Measurements from ENCODE around the gene CCDC27.

The CCDC27 gene

GRCh38 chr1:3730543-3731247 lies 21.6 kb upstream of the CCDC27 start:
- no peak for ATAC-seq
- H3K4me1 Mint-ChIP-seq = no peaks in the 10 kb centered on the region
- H3K9me3 Mint-ChIP-seq = no peaks in the 10 kb centered on the region
- no peaks in the 10 kb centered on the region for H3K36me3 Mint-ChIP-seq
- no peak for DNase-seq (ENCODE audit: low spot score in 2 of 2)
- no peak overlapping the region for H3K4me3 Mint-ChIP-seq
- H3K27ac Mint-ChIP-seq = no peak overlapping the region

- no peak for ATAC-seq
Observed at GRCh38 chr1:3731583-3732433, 20.4 kb upstream of the CCDC27 start.

DNA sequence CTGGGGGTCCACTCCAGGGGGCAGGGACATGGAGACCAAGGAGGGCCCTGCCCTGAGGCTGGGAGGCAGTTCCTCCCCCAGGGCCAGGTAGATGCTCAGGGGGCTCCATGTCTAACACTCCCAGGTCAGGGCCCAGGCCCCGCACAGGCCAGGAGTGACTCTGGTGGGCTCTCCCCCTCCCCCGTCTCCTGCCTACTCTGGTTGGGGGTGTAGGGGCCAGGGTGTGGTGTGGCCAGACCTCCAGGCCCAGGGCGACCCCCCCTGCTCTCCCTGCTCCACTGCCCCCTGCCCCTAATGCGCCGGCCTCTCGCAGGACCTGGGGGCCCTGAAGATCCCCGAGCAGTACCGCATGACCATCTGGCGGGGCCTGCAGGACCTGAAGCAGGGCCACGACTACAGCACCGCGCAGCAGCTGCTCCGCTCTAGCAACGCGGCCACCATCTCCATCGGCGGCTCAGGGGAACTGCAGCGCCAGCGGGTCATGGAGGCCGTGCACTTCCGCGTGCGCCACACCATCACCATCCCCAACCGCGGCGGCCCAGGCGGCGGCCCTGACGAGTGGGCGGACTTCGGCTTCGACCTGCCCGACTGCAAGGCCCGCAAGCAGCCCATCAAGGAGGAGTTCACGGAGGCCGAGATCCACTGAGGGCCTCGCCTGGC lies 19.7 kb upstream of the CCDC27 start:
- ATAC-seq (no peak), DNase-seq (ENCODE audit: low spot score in 2 of 2) (no peak)
- Mint-ChIP-seq H3K4me1 (no peaks in the 10 kb centered on the region), H3K4me3 (no peak overlapping the region), H3K9me3 (no peaks in the 10 kb centered on the region), H3K36me3 (peaks cover 19% of the 10 kb centered on the region), H3K27ac (no peak overlapping the region)

More at GRCh38 chr1:3731583-3732433, 20.4 kb upstream of the CCDC27 start:
- no peak overlapping the region for H3K27ac Mint-ChIP-seq
- H3K4me3 Mint-ChIP-seq = no peak overlapping the region
- peaks cover 11% of the 10 kb centered on the region for H3K36me3 Mint-ChIP-seq
- H3K4me1 Mint-ChIP-seq = no peaks in the 10 kb centered on the region
- no peaks in the 10 kb centered on the region for H3K9me3 Mint-ChIP-seq
- no peak for DNase-seq (ENCODE audit: low spot score in 2 of 2)

DNA sequence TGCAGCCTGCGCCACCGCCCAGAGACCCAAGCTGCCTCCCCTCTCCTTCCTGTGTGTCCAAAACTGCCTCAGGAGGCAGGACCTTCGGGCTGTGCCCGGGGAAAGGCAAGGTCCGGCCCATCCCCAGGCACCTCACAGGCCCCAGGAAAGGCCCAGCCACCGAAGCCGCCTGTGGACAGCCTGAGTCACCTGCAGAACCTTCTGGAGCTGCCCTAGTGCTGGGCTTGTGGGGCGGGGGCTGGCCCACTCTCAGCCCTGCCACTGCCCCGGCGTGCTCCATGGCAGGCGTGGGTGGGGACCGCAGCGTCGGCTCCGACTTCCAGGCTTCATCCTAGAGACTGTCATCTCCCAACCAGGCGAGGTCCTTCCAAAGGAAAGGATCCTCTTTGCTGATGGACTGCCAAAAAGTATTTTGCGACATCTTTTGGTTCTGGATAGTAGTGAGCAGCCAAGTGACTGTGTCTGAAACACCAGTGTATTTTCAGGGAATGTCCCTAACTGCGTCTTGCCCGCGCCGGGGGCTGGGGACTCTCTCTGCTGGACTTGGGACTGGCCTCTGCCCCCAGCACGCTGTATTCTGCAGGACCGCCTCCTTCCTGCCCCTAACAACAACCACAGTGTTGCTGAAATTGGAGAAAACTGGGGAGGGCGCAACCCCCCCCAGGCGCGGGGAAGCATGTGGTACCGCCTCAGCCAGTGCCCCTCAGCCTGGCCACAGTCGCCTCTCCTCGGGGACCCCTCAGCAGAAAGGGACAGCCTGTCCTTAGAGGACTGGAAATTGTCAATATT lies 19.0 kb upstream of the CCDC27 start:
- no peak for ATAC-seq
- H3K27ac Mint-ChIP-seq = no peak overlapping the region
- H3K4me1 Mint-ChIP-seq = no peaks in the 10 kb centered on the region
- no peak for DNase-seq (ENCODE audit: low spot score in 2 of 2)
- no peaks in the 10 kb centered on the region for H3K9me3 Mint-ChIP-seq
- no peak overlapping the region for H3K4me3 Mint-ChIP-seq
- H3K36me3 Mint-ChIP-seq = peaks cover 22% of the 10 kb centered on the region

GRCh38 chr1:3733883-3734589 lies 18.2 kb upstream of the CCDC27 start:
- DNase-seq (ENCODE audit: low spot score in 2 of 2) (no peak), ATAC-seq (no peak)
- Mint-ChIP-seq H3K9me3 (no peaks in the 10 kb centered on the region), H3K4me1 (no peaks in the 10 kb centered on the region), H3K4me3 (no peak overlapping the region), H3K27ac (no peak overlapping the region), H3K36me3 (peaks cover 22% of the 10 kb centered on the region)

GRCh38 chr1:3734602-3735001 lies 17.6 kb upstream of the CCDC27 start:
- DNase-seq (ENCODE audit: low spot score in 2 of 2) = no peak
- Mint-ChIP-seq H3K9me3 (no peaks in the 10 kb centered on the region), H3K4me3 (no peak overlapping the region)

GRCh38 chr1:3735027-3735681 lies 17.1 kb upstream of the CCDC27 start:
- Mint-ChIP-seq H3K4me1 (no peaks in the 10 kb centered on the region), H3K9me3 (no peaks in the 10 kb centered on the region), H3K4me3 (no peak overlapping the region), H3K27ac (no peak overlapping the region), H3K36me3 (peaks cover 22% of the 10 kb centered on the region)
- no peak for ATAC-seq
- no peak for DNase-seq (ENCODE audit: low spot score in 2 of 2)

More at GRCh38 chr1:3734602-3735001, 17.6 kb upstream of the CCDC27 start:
- Mint-ChIP-seq H3K36me3 (peaks cover 22% of the 10 kb centered on the region), H3K27ac (no peak overlapping the region), H3K4me1 (no peaks in the 10 kb centered on the region)
- ATAC-seq = no peak

- ATAC-seq (no peak), DNase-seq (ENCODE audit: low spot score in 2 of 2) (no peak)
- H3K9me3 Mint-ChIP-seq = no peaks in the 10 kb centered on the region
- peaks cover 22% of the 10 kb centered on the region for H3K36me3 Mint-ChIP-seq
- no peak overlapping the region for H3K4me3 Mint-ChIP-seq
- H3K27ac Mint-ChIP-seq = no peak overlapping the region
- no peaks in the 10 kb centered on the region for H3K4me1 Mint-ChIP-seq
Observed at GRCh38 chr1:3735688-3736087, 16.6 kb upstream of the CCDC27 start.

DNA sequence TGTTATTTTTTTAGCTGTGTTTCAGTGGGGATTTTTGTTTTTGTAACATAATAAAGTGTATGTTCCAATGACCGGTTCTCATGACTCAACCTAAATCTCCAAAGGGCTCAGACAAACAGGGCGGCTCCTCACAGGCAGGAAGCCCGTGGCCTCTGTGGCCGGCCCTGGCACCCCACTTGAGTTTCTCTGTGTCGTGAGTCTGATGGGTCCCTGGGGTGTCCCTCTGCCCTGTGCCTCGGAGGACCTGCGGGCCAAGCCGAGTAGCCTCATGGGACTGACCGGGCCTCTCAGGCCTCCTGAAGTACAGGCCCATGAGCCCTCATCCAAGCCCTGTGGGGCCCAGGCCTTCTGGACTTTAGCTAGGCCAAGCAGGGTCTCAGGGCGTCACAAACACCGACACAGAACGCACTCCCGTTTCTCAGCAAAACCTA lies 16.1 kb upstream of the CCDC27 start:
- Mint-ChIP-seq H3K27ac (no peak overlapping the region), H3K36me3 (peaks cover 22% of the 10 kb centered on the region), H3K4me3 (no peak overlapping the region), H3K4me1 (no peaks in the 10 kb centered on the region), H3K9me3 (no peaks in the 10 kb centered on the region)
- no peak for DNase-seq (ENCODE audit: low spot score in 2 of 2)
- ATAC-seq = no peak

- DNase-seq (ENCODE audit: low spot score in 2 of 2) (no peak), ATAC-seq (no peak)
- H3K36me3 Mint-ChIP-seq = peaks cover 22% of the 10 kb centered on the region
- H3K4me1 Mint-ChIP-seq = peaks cover 4% of the 10 kb centered on the region
- H3K9me3 Mint-ChIP-seq = no peaks in the 10 kb centered on the region
- H3K27ac Mint-ChIP-seq = no peak overlapping the region
- no peak overlapping the region for H3K4me3 Mint-ChIP-seq
Observed at GRCh38 chr1:3736708-3737107, 15.5 kb upstream of the CCDC27 start.

GRCh38 chr1:3738943-3739342 lies 13.3 kb upstream of the CCDC27 start:
- no peaks in the 10 kb centered on the region for H3K9me3 Mint-ChIP-seq
- peaks cover 22% of the 10 kb centered on the region for H3K36me3 Mint-ChIP-seq
- ATAC-seq (no peak), DNase-seq (ENCODE audit: low spot score in 2 of 2) (no peak)
- H3K27ac Mint-ChIP-seq = no peak overlapping the region
- no peak overlapping the region for H3K4me3 Mint-ChIP-seq
- peaks cover 5% of the 10 kb centered on the region for H3K4me1 Mint-ChIP-seq

GRCh38 chr1:3740042-3740441 lies 12.2 kb upstream of the CCDC27 start:
- peaks cover 12% of the 10 kb centered on the region for H3K4me1 Mint-ChIP-seq
- no peak overlapping the region for H3K27ac Mint-ChIP-seq
- H3K36me3 Mint-ChIP-seq = peaks cover 22% of the 10 kb centered on the region
- no peak for ATAC-seq
- no peak overlapping the region for H3K4me3 Mint-ChIP-seq
- no peaks in the 10 kb centered on the region for H3K9me3 Mint-ChIP-seq
- no peak for DNase-seq (ENCODE audit: low spot score in 2 of 2)

DNA sequence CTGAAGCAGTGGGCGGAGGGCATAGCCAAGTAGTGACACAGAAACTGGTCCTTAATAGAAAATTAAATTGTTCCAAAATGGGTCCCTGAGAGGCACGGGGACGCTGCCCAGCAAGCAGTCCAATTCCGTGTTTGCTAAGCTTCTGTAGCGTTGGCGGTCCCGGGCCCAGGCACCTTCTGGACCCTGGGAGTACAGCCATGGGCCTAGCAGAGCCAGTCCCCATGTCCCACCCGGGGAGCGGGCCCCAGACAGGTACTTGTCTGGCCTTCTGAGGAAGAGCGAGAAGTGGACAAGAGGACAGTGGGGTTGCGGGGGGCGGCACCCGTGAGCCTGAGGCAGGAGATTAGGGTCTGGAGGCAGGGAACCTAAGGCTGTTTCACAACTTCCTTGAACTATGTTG lies 11.5 kb upstream of the CCDC27 start:
- peaks cover 19% of the 10 kb centered on the region for H3K4me1 Mint-ChIP-seq
- peaks cover 21% of the 10 kb centered on the region for H3K36me3 Mint-ChIP-seq
- H3K27ac Mint-ChIP-seq = no peak overlapping the region
- H3K4me3 Mint-ChIP-seq = no peak overlapping the region
- DNase-seq (ENCODE audit: low spot score in 2 of 2) (no peak), ATAC-seq (no peak)
- H3K9me3 Mint-ChIP-seq = no peaks in the 10 kb centered on the region

Data from stimulated activated effector memory CD8-positive, alpha-beta T cell treated with anti-CD3 and anti-CD28 coated beads, Interleukin-12 subunit alpha, Interleukin-12 subunit beta, amount 100 ng/mL, for 72 hours (primary cell).